Measurements from ENCODE around the gene SLC30A3. TPM values are rescaled to one million over a fixed set of nuclear protein-coding genes. Genes with fewer than 3 reads are reported as not detected.
A peak's percentile ranks its signal among the peaks of the same experiment; 100 is the strongest.

SLC30A3 gene
- total and polyA plus RNA-seq, 10 of the 15 experiments (the other 5 are each of a cell fraction or from before 2014, with no cell fraction given), result 0.23 TPM; not detected in 9

DNA sequence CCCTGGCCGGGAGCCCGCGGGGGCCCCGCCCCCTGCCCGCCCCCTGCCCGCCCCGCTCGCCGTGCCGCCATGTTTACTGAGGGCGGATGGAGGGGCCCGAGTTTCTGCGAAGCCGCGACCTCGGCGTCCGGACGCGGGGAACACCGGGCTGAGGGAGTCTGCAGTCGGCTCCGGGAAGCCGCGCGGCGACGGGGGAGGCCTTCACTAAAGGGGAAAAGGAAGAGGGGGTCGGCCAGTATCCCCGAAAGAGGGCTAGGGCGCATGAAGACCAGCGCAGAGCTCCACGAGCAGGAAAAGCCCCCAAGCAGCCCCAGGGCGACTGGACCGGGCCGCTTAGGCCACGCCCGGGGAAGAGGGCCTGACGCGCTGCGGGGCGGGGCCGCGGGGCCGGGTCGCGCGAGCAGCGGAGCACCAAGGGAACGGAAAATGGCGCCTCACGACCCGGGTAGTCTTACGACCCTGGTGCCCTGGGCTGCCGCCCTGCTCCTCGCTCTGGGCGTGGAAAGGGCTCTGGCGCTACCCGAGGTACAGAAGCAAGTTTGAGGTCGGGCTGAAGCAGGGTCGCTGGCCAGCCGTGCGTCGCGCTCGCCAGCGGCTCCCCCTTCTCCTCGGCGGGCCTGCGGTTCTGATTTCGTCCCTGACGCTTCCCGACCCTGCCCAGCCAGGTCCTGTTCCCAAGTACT, 50.8 kb downstream of the SLC30A3 start, which contains the start of the genes ATRAID and SLC5A6 (continued):
- TF ChIP-seq, protein P1, sequence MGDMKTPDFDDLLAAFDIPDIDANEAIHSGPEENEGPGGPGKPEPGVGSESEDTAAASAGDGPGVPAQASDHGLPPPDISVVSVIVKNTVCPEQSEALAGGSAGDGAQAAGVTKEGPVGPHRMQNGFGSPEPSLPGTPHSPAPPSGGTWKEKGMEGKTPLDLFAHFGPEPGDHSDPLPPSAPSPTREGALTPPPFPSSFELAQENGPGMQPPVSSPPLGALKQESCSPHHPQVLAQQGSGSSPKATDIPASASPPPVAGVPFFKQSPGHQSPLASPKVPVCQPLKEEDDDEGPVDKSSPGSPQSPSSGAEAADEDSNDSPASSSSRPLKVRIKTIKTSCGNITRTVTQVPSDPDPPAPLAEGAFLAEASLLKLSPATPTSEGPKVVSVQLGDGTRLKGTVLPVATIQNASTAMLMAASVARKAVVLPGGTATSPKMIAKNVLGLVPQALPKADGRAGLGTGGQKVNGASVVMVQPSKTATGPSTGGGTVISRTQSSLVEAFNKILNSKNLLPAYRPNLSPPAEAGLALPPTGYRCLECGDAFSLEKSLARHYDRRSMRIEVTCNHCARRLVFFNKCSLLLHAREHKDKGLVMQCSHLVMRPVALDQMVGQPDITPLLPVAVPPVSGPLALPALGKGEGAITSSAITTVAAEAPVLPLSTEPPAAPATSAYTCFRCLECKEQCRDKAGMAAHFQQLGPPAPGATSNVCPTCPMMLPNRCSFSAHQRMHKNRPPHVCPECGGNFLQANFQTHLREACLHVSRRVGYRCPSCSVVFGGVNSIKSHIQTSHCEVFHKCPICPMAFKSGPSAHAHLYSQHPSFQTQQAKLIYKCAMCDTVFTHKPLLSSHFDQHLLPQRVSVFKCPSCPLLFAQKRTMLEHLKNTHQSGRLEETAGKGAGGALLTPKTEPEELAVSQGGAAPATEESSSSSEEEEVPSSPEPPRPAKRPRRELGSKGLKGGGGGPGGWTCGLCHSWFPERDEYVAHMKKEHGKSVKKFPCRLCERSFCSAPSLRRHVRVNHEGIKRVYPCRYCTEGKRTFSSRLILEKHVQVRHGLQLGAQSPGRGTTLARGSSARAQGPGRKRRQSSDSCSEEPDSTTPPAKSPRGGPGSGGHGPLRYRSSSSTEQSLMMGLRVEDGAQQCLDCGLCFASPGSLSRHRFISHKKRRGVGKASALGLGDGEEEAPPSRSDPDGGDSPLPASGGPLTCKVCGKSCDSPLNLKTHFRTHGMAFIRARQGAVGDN (IDR thresholded peaks at IDR 0.05), result peak; percentile 59; the same call in 1 of the 2 replicates
- TF ChIP-seq TCF3 (IDR thresholded peaks at IDR 0.05; ENCODE audit: borderline replicate concordance, insufficient read depth, low read depth, low read length) (no peak), RB1 (IDR thresholded peaks at IDR 0.05; ENCODE audit: borderline replicate concordance) (0 out of 2 replicates have a peak, but pooled peaks have one; percentile 41), FOXK2 (IDR thresholded peaks at IDR 0.05) (no peak), WRNIP1 (IDR thresholded peaks at IDR 0.05; ENCODE audit: borderline replicate concordance, low read depth, low read length) (no peak), TBL1XR1 (IDR thresholded peaks at IDR 0.05; ENCODE audit: low read depth, low read length) (peak; percentile 39; the same call in 1 of the 2 replicates), RUNX3 (IDR thresholded peaks at IDR 0.05; ENCODE audit: low read length) (peak; percentile 23), POLR2A (IDR thresholded peaks at IDR 0.05; ENCODE audit: low read depth, low read length) (peak; percentile 95), RCOR1 (conservative IDR thresholded peaks at IDR 0.05; ENCODE audit: low read depth, low read length) (no peak), YY1 (IDR thresholded peaks at IDR 0.05; ENCODE audit: low read depth, low read length) (peak; percentile 94), HDAC6 (IDR thresholded peaks at IDR 0.05; ENCODE audit: unreplicated experiment) (no peak), BRCA1 (IDR thresholded peaks at IDR 0.05; ENCODE audit: low read depth, low read length) (no peak), ZNF274 (IDR thresholded peaks at IDR 0.05; ENCODE audit: insufficient read depth, insufficient read length) (no peak), ZNF24 (IDR thresholded peaks at IDR 0.05) (no peak), ZNF207 (IDR thresholded peaks at IDR 0.05; ENCODE audit: borderline replicate concordance) (peak; percentile 66; the same call in 1 of the 2 replicates)
- TF ChIP-seq, protein P2, sequence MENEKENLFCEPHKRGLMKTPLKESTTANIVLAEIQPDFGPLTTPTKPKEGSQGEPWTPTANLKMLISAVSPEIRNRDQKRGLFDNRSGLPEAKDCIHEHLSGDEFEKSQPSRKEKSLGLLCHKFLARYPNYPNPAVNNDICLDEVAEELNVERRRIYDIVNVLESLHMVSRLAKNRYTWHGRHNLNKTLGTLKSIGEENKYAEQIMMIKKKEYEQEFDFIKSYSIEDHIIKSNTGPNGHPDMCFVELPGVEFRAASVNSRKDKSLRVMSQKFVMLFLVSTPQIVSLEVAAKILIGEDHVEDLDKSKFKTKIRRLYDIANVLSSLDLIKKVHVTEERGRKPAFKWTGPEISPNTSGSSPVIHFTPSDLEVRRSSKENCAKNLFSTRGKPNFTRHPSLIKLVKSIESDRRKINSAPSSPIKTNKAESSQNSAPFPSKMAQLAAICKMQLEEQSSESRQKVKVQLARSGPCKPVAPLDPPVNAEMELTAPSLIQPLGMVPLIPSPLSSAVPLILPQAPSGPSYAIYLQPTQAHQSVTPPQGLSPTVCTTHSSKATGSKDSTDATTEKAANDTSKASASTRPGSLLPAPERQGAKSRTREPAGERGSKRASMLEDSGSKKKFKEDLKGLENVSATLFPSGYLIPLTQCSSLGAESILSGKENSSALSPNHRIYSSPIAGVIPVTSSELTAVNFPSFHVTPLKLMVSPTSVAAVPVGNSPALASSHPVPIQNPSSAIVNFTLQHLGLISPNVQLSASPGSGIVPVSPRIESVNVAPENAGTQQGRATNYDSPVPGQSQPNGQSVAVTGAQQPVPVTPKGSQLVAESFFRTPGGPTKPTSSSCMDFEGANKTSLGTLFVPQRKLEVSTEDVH (IDR thresholded peaks at IDR 0.05; ENCODE audit: low read depth, partially characterized antibody), result no peak
- TF ChIP-seq, protein P3, sequence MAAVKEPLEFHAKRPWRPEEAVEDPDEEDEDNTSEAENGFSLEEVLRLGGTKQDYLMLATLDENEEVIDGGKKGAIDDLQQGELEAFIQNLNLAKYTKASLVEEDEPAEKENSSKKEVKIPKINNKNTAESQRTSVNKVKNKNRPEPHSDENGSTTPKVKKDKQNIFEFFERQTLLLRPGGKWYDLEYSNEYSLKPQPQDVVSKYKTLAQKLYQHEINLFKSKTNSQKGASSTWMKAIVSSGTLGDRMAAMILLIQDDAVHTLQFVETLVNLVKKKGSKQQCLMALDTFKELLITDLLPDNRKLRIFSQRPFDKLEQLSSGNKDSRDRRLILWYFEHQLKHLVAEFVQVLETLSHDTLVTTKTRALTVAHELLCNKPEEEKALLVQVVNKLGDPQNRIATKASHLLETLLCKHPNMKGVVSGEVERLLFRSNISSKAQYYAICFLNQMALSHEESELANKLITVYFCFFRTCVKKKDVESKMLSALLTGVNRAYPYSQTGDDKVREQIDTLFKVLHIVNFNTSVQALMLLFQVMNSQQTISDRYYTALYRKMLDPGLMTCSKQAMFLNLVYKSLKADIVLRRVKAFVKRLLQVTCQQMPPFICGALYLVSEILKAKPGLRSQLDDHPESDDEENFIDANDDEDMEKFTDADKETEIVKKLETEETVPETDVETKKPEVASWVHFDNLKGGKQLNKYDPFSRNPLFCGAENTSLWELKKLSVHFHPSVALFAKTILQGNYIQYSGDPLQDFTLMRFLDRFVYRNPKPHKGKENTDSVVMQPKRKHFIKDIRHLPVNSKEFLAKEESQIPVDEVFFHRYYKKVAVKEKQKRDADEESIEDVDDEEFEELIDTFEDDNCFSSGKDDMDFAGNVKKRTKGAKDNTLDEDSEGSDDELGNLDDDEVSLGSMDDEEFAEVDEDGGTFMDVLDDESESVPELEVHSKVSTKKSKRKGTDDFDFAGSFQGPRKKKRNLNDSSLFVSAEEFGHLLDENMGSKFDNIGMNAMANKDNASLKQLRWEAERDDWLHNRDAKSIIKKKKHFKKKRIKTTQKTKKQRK (IDR thresholded peaks at IDR 0.05; ENCODE audit: low read depth, low read length), result no peak
- TF ChIP-seq, protein P4, sequence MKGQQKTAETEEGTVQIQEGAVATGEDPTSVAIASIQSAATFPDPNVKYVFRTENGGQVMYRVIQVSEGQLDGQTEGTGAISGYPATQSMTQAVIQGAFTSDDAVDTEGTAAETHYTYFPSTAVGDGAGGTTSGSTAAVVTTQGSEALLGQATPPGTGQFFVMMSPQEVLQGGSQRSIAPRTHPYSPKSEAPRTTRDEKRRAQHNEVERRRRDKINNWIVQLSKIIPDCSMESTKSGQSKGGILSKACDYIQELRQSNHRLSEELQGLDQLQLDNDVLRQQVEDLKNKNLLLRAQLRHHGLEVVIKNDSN (IDR thresholded peaks at IDR 0.05; ENCODE audit: borderline replicate concordance, extremely low read length, insufficient read depth, low read depth, low read length), result no peak
- TF ChIP-seq, protein P5, sequence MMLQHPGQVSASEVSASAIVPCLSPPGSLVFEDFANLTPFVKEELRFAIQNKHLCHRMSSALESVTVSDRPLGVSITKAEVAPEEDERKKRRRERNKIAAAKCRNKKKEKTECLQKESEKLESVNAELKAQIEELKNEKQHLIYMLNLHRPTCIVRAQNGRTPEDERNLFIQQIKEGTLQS (IDR thresholded peaks at IDR 0.05; ENCODE audit: borderline replicate concordance, extremely low read depth, low read depth, low read length), result no peak

Measured in GM12878 (cell line).